ENCODE measurements around the gene EPHA3. TPM values are rescaled to one million over a fixed set of nuclear protein-coding genes. Genes with fewer than 3 reads are reported as not detected.

Gene EPHA3
- not detected for total RNA-seq

DNA sequence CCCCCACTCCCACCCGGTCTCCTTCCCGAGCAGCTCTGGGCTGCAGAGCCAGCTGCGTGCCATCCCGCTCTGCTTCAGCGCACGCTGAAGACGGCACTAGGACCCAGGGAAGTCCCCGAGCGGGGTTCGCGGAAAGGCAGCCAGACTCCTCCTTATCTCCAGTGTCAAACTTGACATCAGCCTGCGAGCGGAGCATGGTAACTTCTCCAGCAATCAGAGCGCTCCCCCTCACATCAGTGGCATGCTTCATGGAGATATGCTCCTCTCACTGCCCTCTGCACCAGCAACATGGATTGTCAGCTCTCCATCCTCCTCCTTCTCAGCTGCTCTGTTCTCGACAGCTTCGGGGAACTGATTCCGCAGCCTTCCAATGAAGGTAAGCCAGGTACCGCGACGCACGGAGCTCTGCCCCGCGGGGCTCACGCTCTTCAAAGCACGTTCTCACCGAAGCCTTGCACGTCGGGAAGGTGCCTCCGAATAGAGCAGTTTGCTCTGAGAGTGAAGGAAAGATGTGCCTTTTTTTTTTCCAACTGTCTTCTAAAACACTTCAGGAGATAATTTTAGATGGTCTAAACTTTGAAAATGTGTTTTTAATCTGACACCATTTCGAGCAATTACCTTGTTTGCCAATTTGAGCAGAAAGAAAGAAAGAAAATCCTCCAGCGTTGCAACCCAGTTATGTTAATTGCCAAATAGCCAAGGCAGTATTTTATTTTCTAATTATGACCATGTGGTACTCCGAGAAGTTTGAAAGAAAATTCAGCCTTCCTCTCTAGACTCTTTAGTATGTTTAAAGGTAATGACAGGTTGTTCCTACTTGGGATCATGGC lies at the start of gene EPHA3:
EPHA3 (plus strand) TSS at position 161 of the 830 bp plus-strand sequence; CDS start at position 289, 128 bp downstream.
- Mint-ChIP-seq H3K4me1 (ENCODE audit: low read depth) (peaks cover 14% of the 10 kb centered on the region), H3K9me3 (no peaks in the 10 kb centered on the region), H3K36me3 (ENCODE audit: insufficient read depth) (no peaks in the 10 kb centered on the region), H3K4me3 (peak within 1 kb of the TSS; percentile 65), H3K27me3 (ENCODE audit: low read depth) (peaks cover 18% of the 10 kb centered on the region)
- peak; percentile 11 for DNase-seq
- ATAC-seq: peak; percentile 95

DNA sequence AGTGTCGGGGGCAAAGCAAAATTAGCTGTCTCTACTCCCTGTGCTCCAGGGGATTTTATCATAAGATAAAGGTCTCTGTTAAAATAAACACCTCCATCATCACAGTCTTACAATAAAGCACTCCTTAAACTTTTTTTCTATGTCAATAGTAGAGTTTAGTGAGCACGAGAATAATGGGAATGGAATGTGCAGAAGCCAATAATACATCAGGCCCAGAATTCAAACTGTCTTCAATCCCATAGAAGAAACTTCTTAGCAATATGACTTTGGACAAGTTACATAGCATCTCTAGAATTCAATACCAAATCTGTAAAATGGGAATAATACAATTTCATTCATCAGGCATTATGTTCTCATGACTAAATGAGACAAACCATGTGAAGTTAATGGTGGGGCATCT lies 49.0 kb upstream of the EPHA3 start:
- H3K9me3 Mint-ChIP-seq: no peaks in the 10 kb centered on the region
- no peak for ATAC-seq
- no peaks in the 10 kb centered on the region for H3K27me3 Mint-ChIP-seq (ENCODE audit: low read depth)
- no peak for DNase-seq
- H3K4me1 Mint-ChIP-seq (ENCODE audit: low read depth): no peaks in the 10 kb centered on the region
- no peaks in the 10 kb centered on the region for H3K36me3 Mint-ChIP-seq (ENCODE audit: insufficient read depth)
- H3K4me3 Mint-ChIP-seq: no peak overlapping the region

DNA sequence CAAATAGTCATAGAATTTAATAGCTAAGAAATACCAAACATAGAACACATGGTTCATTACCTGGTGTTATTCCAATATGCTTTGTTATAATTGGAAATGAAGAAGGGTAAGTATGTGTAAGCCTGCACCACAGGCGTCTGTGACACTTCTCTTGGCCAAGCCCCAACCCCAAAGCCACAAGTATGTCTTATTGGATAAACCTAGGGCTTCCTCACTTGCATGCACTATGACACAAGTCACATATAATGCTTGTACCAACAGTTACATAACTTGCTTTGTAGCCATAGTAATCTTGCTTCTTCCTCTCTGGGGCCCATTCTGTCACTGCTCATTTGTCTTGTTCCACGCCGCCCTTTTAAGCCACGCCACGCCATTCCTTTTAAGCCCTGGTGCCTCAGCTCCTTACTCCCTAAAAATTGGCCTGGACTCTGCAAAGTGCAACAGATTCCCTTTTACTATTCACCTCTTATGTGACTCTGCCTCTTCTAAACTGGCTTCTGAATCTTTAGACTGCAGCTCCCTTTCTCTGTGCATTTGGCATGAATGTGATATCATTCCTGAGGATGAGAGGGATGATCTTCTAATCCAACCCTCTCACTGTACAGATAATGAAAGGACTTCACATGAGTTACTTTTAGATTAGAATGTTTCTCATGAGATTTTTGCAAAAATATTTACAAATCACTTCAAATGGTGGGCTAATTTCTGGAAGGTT lies 48.1 kb upstream of the EPHA3 start:
- Mint-ChIP-seq H3K9me3 (no peaks in the 10 kb centered on the region), H3K36me3 (ENCODE audit: insufficient read depth) (no peaks in the 10 kb centered on the region), H3K27me3 (ENCODE audit: low read depth) (no peaks in the 10 kb centered on the region), H3K4me1 (ENCODE audit: low read depth) (no peaks in the 10 kb centered on the region), H3K4me3 (no peak overlapping the region)
- DNase-seq (no peak), ATAC-seq (no peak)

DNA sequence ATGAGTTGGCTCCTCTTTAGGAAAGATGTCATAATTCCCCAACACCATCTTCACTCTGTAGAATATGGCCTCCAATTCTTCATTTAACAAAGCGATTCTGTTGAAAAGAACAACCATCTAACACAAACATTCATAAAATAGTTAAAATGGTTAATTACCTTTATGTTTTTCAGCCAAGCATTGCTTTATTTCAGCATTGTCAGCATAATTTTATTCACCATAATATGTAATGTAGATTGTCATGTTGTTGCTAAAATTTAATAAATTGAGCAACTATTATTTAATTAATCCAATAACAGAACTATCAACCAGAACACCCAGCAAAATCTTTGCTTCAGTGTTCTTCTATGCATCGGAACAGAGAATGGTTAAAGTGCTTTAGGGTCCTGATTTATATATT lies 46.2 kb upstream of the EPHA3 start:
- Mint-ChIP-seq H3K27me3 (ENCODE audit: low read depth) (no peaks in the 10 kb centered on the region), H3K4me1 (ENCODE audit: low read depth) (no peaks in the 10 kb centered on the region)
- ATAC-seq: no peak

DNA sequence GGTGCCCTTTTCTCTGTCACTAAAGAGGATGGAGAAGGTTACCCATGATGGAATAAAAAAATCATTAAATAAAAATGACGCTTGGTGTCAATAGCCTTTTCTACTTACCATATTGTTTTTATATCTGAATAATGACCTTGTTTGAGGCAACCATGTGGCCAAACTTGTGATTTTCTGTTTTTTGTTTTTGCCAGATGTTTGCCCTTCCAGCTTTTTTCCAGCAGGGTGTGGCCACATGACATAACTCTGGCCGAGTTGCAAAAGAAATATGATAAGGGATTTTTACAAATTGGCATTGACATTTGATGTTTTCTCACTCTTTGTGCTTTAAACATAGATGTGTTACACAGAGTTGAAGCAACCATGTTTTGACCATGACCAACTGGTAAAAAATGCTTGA lies 39.7 kb upstream of the EPHA3 start:
- no peak for DNase-seq
- no peaks in the 10 kb centered on the region for H3K27me3 Mint-ChIP-seq (ENCODE audit: low read depth)
- no peaks in the 10 kb centered on the region for H3K36me3 Mint-ChIP-seq (ENCODE audit: insufficient read depth)
- no peaks in the 10 kb centered on the region for H3K4me1 Mint-ChIP-seq (ENCODE audit: low read depth)
- ATAC-seq: no peak
- H3K4me3 Mint-ChIP-seq: no peak overlapping the region
- H3K9me3 Mint-ChIP-seq: no peaks in the 10 kb centered on the region

More for the DNA sequence above, 46.2 kb upstream of the EPHA3 start:
- no peaks in the 10 kb centered on the region for H3K9me3 Mint-ChIP-seq
- no peak for DNase-seq
- H3K36me3 Mint-ChIP-seq (ENCODE audit: insufficient read depth): no peaks in the 10 kb centered on the region
- no peak overlapping the region for H3K4me3 Mint-ChIP-seq

DNA sequence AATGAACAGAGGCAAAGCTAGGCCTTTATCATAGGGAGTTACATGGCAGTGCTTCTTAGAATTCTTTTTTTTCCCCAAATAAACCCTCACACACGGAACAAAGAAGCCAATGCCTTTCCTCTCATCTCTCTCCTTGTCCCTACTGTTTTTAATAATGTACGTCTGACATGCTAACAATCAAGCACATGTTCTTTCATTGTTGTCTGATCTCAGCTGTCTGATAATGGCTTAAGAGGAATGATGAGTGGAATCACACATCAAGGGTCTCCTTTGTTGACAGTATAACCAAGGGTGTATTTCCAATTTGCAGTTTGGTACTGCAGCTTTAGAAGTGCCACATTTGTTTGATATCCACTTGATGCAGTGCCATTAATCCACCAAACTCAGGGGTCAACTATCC lies 34.8 kb upstream of the EPHA3 start:
- Mint-ChIP-seq H3K9me3 (peaks cover 3% of the 10 kb centered on the region), H3K36me3 (ENCODE audit: insufficient read depth) (no peaks in the 10 kb centered on the region), H3K4me3 (no peak overlapping the region), H3K4me1 (ENCODE audit: low read depth) (no peaks in the 10 kb centered on the region), H3K27me3 (ENCODE audit: low read depth) (no peaks in the 10 kb centered on the region)
- DNase-seq (no peak), ATAC-seq (no peak)

DNA sequence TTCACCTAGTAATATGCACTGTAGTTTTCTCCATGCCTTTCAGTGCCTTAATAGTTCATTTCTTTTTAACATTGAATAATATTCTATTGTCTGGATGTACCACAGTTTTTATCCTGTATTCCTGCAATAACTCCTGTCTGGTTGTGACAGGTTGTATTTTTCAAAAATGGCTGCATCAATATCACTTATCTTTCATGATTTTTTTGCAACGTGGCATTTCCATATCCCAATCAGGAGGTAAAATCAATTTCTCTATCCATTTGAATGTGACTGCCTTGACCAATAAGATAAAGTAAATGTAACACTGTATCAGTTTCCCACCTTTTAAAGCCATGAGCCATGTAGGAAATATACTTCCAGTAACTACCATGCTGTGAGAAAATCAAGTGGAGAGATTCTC lies 27.5 kb upstream of the EPHA3 start:
- DNase-seq: no peak
- Mint-ChIP-seq H3K4me1 (ENCODE audit: low read depth) (no peaks in the 10 kb centered on the region), H3K27me3 (ENCODE audit: low read depth) (no peaks in the 10 kb centered on the region), H3K36me3 (ENCODE audit: insufficient read depth) (no peaks in the 10 kb centered on the region), H3K9me3 (peaks cover 3% of the 10 kb centered on the region), H3K4me3 (no peak overlapping the region)
- ATAC-seq: no peak

DNA sequence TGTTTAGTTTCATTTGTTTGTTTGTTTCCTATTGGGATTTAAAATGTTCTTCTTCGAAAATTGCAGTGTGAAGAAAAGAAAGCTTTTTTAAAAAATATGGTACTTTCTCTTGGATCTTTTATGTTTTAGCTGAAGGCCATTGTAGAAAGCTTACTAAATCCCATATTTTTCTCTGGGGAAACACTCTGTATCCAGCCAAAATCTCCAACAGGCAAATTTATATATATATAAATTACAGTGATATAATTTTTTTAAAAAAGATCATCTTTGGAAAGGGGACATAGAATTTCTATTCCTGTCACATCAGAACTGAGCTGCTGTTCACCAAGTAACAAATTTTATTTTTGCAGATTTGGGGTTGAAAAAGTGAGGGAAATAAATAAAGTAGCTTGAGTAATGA lies 19.6 kb upstream of the EPHA3 start:
- DNase-seq (no peak), ATAC-seq (no peak)
- Mint-ChIP-seq H3K27me3 (ENCODE audit: low read depth) (no peaks in the 10 kb centered on the region), H3K4me1 (ENCODE audit: low read depth) (no peaks in the 10 kb centered on the region), H3K4me3 (no peak overlapping the region), H3K36me3 (ENCODE audit: insufficient read depth) (no peaks in the 10 kb centered on the region), H3K9me3 (no peaks in the 10 kb centered on the region)

DNA sequence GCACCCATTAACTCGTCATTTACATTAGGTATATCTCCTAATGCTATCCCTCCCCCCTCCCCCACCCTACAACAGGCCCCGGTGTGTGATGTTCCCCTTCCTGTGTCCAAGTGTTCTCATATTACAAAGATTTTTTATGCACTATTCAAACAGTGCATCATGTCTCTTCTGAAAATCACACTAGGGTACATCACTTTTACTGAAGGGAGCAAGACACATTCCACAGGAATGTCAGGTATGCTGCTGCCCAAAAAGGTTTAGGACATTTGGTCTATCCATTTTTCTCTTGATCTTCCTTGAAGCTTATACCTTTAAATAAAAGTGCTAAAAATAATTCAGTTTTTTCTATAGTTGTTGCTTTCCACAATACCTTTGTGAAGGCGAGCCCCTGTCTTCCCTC lies 9.2 kb upstream of the EPHA3 start:
- ATAC-seq: no peak
- no peak for DNase-seq
- Mint-ChIP-seq H3K36me3 (ENCODE audit: insufficient read depth) (no peaks in the 10 kb centered on the region), H3K4me1 (ENCODE audit: low read depth) (no peaks in the 10 kb centered on the region), H3K4me3 (no peak overlapping the region), H3K27me3 (ENCODE audit: low read depth) (no peaks in the 10 kb centered on the region), H3K9me3 (no peaks in the 10 kb centered on the region)

DNA sequence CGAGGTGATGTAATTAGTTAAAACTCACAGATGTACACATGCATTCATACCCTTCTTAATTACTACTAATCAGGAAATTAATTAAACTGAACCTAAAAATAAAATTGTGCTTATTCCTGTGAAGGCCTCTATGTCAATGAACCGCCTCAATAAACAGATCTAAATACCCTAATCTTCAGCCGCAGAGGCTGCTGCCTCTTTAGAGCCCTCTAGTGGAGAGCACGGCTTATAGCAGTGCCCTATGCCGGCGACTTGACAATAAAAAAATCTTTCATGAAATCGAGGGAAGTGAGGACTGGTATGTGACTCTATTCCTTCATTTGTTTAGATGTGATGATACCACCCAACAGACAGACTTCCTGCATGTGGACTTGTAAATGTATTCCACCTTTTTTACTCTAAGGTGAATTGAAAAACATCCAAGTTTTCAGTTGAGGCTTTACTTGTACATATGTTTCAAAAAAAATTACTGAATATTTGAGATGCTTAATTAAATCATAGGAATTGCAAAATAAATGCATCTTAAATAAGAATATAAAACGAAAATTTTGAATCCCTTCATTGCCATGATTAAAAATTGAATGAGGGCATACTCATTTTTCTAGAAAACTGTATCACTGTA lies 8.3 kb upstream of the EPHA3 start:
- no peak for DNase-seq
- H3K4me1 Mint-ChIP-seq (ENCODE audit: low read depth): no peaks in the 10 kb centered on the region
- no peaks in the 10 kb centered on the region for H3K9me3 Mint-ChIP-seq
- ATAC-seq: peak in 1 of 2 donors; percentile 62
- no peak overlapping the region for H3K4me3 Mint-ChIP-seq
- no peaks in the 10 kb centered on the region for H3K36me3 Mint-ChIP-seq (ENCODE audit: insufficient read depth)
- no peaks in the 10 kb centered on the region for H3K27me3 Mint-ChIP-seq (ENCODE audit: low read depth)

DNA sequence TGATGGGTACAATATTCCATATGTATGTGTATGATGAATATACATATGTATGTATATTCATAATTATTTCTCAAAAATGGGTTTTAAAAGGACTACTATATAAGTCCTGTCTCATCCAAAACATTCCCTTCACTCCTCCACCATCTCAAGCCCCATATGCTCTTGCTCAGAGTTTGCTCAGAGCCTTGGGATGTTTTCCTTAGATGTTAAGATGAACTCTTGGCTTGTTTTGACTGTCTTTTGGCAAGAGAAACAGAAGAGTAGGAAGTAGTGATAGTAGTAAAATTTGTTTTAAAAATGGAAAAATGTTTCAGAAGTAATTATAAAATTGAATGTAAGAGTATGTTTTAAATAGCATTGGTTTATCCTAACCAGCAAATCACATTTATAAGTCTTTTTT lies 6.2 kb upstream of the EPHA3 start:
- ATAC-seq: no peak
- peaks cover 2% of the 10 kb centered on the region for H3K27me3 Mint-ChIP-seq (ENCODE audit: low read depth)
- H3K4me3 Mint-ChIP-seq: no peak overlapping the region
- no peaks in the 10 kb centered on the region for H3K36me3 Mint-ChIP-seq (ENCODE audit: insufficient read depth)
- no peaks in the 10 kb centered on the region for H3K9me3 Mint-ChIP-seq
- no peak for DNase-seq
- H3K4me1 Mint-ChIP-seq (ENCODE audit: low read depth): no peaks in the 10 kb centered on the region

DNA sequence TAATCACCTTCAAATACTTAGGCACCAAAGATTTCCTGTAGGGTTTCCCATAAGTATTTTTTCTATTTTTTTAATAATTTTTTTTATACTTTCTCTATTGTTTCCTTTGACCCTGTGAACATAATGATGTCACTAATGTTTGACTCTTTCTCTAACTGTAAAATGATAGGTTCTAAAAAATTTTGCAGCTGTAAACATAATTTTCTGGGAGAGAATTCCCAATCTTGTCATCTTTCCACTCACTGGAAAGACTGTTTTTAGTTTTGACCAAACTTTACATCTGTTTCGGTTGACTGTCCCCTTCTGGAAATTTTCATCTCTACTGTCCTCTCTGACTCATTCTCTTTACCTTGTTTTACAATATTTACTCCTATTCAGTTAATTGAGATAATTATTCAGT lies 5.5 kb upstream of the EPHA3 start:
- no peak for ATAC-seq
- Mint-ChIP-seq H3K36me3 (ENCODE audit: insufficient read depth) (no peaks in the 10 kb centered on the region), H3K9me3 (no peaks in the 10 kb centered on the region), H3K4me1 (ENCODE audit: low read depth) (peaks cover 2% of the 10 kb centered on the region), H3K4me3 (no peak overlapping the region), H3K27me3 (ENCODE audit: low read depth) (peaks cover 7% of the 10 kb centered on the region)
- no peak for DNase-seq

DNA sequence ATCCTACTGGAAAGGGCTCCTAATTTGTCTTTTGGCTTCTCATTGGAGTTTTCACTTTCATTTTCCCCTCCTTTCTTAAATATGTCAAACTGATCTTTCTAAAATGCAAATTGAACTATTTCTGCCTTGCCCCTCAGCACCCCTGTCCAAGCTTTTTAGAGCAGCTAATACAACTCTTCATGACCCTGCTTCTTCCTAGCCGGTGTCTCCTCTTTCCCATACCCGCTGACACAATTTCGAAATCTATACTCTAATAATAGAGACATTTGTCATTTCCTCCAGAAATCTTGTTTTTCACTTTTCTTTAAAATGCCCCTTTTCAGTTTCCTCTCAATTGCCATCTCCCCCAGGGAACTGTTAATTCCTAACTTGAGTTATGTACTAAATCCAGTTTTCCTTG lies 2.9 kb upstream of the EPHA3 start:
- H3K36me3 Mint-ChIP-seq (ENCODE audit: insufficient read depth): no peaks in the 10 kb centered on the region
- ATAC-seq: no peak
- H3K4me1 Mint-ChIP-seq (ENCODE audit: low read depth): peaks cover 14% of the 10 kb centered on the region
- peaks cover 18% of the 10 kb centered on the region for H3K27me3 Mint-ChIP-seq (ENCODE audit: low read depth)
- H3K9me3 Mint-ChIP-seq: no peaks in the 10 kb centered on the region
- DNase-seq: no peak
- H3K4me3 Mint-ChIP-seq: no peak overlapping the region

DNA sequence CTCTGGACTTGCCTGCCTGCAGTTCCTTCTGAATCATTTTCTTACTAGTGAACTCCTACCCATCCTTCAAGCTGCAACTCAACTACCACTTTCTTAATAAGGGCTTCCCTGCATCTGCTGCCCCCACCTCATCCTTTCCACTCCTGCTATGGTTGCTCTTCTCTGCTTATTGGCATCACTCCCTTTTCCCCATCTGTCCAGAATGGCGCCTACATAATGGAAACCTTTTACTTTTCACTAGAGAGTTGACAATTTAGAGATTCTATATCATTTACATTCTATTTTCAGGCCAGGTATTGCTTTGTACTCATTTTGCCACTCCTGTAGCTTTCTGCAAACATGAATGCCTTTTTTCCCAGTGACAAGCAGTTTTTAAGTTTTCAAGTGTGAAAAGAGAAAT lies 1.9 kb upstream of the EPHA3 start:
- H3K4me1 Mint-ChIP-seq (ENCODE audit: low read depth): peaks cover 14% of the 10 kb centered on the region
- ATAC-seq: no peak
- no peak overlapping the region for H3K4me3 Mint-ChIP-seq
- H3K9me3 Mint-ChIP-seq: no peaks in the 10 kb centered on the region
- H3K27me3 Mint-ChIP-seq (ENCODE audit: low read depth): peaks cover 18% of the 10 kb centered on the region
- H3K36me3 Mint-ChIP-seq (ENCODE audit: insufficient read depth): no peaks in the 10 kb centered on the region
- no peak for DNase-seq

DNA sequence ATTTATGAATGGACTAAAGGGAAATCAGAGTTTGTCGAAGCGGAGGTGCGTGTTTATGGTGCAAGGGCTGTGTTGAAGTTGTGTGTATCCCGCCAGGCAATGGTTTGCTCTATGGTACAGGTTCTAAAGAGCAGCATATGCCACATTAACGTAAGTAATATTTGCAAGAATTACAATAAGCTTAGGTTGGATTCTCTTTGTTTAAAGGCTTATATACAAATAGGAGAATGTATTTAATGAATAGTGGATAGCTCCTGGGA lies 800 bp downstream of the EPHA3 start:
- DNase-seq (no peak), ATAC-seq (no peak)
- H3K4me3 Mint-ChIP-seq: no peak overlapping the region
- H3K27me3 Mint-ChIP-seq (ENCODE audit: low read depth): peaks cover 18% of the 10 kb centered on the region
- H3K4me1 Mint-ChIP-seq (ENCODE audit: low read depth): peaks cover 14% of the 10 kb centered on the region
- H3K36me3 Mint-ChIP-seq (ENCODE audit: insufficient read depth): no peaks in the 10 kb centered on the region
- no peaks in the 10 kb centered on the region for H3K9me3 Mint-ChIP-seq
